ENCODE data around the gene KLHDC8B.
A peak's percentile ranks its signal among the peaks of the same experiment; 100 is the strongest.
"Not testable (repeated sequence)": the region's sequence is repeated elsewhere in the genome, so short reads cannot be mapped to it uniquely, and the experiment has no call there.

The KLHDC8B gene

DNA sequence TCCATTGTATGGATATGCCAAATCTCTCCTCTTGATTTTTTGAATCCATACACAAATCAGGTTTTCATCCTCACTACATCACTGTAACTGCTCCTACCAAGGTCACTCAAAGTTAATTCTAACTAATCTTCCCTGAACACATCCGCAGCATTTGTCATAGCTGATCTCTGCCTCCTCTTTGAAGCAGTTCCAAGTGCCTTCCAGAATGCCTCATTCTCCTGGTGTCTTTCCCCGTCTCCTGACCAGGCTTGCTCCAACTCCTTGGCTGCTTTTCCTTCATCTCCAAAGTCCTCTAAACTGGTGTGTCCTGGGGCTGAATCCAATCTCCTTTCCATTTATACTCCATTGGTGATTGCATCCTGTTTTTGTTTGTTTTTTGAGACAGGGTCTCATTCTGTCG lies 26.8 kb downstream of the KLHDC8B start:
- no peak for DNase-seq

DNA sequence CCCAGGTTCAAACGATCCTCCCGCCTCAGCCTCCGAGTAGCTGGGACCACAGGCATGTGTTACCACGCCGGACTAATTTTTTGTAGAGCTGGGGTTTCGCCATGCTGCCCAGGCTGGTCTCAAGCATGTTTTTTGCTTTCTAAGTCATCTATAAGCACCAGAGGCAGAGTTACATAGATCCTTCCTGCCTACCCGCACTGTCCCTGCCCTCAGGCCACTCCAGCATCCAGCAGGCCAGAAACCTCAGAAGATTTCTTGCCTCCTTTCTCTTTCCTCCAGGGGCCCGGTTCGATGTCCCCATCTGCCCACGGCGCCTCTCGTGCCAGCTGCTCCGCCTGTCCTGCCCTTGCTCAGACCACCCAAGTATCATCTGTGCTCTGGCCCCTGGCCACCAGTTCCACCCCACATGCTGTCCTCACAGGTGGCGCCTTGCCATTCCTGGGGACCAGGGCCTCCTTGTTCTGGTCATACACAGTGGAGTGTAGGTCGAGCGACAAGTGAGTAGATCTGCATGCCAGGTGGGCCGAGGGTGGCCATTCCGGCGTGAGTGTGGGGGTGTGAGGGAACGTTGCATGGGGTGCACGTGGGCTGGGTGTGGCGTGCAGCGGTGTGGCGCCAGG lies 27.3 kb downstream of the KLHDC8B start:
- no peak for DNase-seq

DNA sequence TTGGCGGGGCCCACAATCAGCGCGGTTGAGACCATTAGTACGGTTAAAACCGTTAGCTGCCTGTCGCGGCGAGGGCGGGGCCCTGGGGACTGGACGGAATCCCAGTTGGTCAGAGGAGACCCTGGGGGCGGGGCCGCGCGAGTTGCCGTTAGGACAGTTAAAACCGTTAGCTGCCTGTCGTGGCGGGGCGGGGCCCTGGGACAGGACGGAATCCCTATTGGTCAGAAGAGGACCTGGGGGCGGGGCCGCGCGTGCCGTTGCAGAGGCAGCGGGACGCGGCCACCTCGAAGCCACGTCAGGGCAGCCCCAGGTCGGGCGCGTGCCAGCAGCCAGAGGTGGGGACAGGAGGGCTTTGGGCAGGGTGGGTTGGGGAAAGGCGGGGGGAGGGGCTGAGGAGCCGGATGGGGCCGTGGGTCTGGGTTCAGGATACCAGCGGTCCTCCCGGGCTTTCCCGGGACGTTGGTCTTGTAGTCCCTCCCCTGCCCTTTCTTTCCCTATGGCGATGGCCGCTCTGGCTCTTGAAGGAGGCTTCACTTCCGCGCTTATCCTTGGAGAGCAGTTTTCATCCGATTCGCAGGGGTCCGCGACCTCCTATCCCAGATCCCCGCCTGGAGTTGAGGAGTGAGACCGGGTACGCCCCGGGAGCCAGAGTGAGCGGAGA lies 28.0 kb downstream of the KLHDC8B start:
- no peak for DNase-seq

DNA sequence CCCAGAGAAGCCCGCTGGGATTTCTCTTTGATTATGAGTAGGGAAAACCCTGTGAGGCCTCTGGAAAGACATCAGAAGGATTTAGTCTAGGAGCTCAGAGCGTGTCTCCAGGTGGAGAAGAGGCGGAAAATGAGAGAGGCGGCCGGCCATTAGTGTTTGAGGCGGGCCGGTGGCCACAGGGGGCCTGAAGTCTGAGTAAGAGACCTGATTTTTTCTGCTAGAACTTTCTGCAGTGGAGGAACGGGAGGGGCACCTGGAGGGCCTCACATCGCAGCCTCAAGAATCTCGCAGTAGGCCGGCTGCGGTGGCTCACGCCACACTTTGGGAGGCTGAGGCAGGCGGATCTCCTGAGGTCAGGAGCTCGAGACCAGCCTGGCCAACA lies 28.5 kb downstream of the KLHDC8B start:
- DNase-seq: no peak

- no peak for DNase-seq
Observed at GRCh38 chr3:49213541-49213943, 42.1 kb downstream of the KLHDC8B start.

- DNase-seq: no peak
Observed at GRCh38 chr3:49213998-49214397, 42.6 kb downstream of the KLHDC8B start.

GRCh38 chr3:49216687-49217086 lies 45.3 kb downstream of the KLHDC8B start:
- DNase-seq: not testable (repeated sequence)

GRCh38 chr3:49217108-49217507 lies 45.7 kb downstream of the KLHDC8B start:
- DNase-seq: not testable (repeated sequence)

DNA sequence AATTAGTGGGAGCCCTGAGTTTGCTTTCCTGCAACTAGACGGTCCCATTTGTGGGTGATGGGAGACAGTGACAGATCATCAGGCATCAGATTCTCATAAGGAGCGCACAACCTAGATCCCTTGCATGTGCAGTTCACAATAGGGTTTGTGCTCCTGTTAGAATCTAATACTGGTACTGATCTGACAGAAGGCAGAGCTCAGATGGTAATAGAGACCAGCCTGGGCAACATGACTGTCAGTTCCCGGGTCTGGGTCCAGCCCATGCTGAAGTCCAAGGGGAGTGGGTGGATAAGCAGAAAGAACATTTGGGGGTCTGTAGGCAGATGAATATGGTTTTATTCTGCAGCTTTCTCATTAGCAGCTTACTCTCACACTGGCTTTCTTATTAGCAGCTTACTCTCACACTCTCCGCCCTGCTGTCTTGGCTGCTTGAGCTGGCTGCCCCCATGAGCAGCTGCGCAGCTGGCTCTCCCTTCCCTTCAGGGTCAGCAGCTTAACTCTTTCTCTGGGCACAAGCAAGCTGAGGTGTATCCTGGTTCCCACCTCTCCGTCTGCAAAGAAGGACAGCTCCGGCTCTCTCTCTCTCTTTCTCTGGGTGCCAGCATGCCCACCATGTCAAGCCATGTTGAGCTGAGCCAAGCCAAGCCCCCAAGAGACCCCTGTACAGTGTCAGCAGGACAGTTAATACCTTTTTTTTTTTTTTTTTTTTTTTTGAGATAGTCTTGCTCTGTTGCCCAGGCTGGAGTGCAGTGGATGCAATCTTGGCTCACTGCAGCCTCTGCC lies 46.5 kb downstream of the KLHDC8B start:
- no peak for DNase-seq

DNA sequence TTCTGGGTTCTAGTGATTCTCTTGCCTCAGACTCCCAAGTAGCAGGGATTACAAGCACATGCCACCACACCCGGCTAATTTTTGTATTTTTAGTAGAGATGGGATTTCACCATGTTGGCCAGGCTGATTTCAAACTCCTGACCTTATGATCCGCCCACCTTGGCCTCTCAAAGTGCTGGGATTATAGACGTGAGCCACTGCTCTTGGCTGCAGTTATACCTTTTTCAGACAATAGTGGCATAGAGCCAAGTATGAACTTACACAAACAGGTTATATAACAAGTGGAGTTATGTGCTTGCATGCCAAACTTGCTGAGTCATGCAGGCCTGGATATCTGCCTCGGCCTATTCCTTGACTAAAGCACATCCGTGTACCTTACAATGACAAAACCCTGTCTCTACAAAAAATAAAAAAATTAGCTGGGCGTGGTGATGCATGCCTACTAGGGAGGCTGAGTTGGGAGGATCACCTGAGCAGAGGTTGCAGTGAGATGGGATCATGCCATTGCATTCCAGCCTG lies 47.1 kb downstream of the KLHDC8B start:
- DNase-seq: peak; percentile 93

DNA sequence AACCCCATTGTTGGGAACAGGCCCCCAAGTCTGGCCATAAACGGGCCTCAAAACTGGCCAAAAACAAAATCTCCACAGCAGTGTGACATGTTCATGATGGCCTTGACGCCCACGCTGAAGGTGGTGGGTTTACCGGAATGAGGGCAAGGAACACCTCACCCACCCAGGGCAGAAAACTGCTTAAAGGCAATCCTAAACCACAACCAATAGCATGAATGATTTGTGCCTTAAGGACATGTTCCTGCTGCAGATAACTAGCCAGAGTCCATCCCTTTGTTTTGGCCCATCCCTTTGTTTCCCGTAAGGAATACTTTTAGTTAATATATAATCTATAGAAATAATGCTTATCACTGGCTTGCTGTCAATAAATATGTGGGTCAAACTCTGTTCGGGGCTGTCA lies 47.7 kb downstream of the KLHDC8B start:
- no peak for DNase-seq

DNA sequence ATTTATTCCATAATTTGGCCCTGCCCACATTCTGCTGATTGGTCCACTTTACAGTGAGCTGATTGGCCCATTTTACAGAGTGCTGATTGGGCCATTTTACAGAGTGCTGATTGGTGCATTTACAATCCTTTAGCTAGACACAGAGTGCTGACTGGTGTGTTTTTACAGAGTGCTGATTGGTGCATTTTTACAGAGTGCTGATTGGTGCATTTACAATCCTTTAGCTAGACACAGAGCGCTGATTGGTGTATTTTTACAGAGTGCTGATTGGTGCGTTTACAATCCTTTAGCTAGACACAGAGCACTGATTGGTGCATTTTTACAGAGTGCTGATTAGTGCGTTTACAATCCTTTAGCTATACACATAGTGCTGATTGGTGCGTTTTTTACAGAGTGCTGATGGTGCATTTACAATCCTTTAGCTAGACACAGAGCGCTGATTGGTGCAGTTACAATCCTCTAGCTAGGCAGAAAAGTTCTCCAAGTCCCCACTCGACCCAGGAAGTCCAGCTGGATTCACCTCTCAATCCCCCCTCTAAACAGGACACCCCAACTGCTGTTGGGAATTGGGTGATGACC lies 49.7 kb downstream of the KLHDC8B start:
- DNase-seq: not testable (repeated sequence)

- DNase-seq: no peak
Observed at GRCh38 chr3:49222002-49222401, 50.6 kb downstream of the KLHDC8B start.
